WTC11 (cell line): ENCODE data around the gene PARP12. TPM values are rescaled to one million over a fixed set of nuclear protein-coding genes. Genes with fewer than 3 reads are reported as not detected.

Experiments
- ATAC-seq: fragments of 200-7000 bp; cut with Tn5 transposase; 2 replicates; pipeline ENCODE4 v1.10.0; 2021; ENCODE audit warnings: mild to moderate bottlenecking, moderate library complexity
- CTCF ChIA-PET: fragments of 300-600 bp; sonication (Branson Sonifier 250); formaldehyde crosslinking; loops from one replicate; lab custom pipeline; 2021; ENCODE audit warnings: antibody characterized with exemption; lab: Charles Lee
- POLR2A ChIA-PET: fragments of 350-600 bp; sonication (Branson Sonifier 250); formaldehyde crosslinking; loops from one replicate; lab custom pipeline; 2021; ENCODE audit warnings: antibody characterized with exemption; lab: Charles Lee
- DNase-seq: peaks from one replicate; pipeline ENCODE4 v3.0.0; 2021; ENCODE audit warnings: low spot score
- H3K27ac Mint-ChIP-seq: 2 replicates; pipeline ENCODE4 v1.8.0; 2021; ENCODE audit warnings: mixed read lengths
- H3K27me3 Mint-ChIP-seq: 2 replicates; pipeline ENCODE4 v1.8.0; 2021; ENCODE audit warnings: low read depth, mild to moderate bottlenecking, moderate library complexity, mixed read lengths
- H3K36me3 Mint-ChIP-seq: 2 replicates; pipeline ENCODE4 v1.8.0; 2021; ENCODE audit warnings: mixed read lengths
- H3K4me1 Mint-ChIP-seq: 2 replicates; pipeline ENCODE4 v1.8.0; 2022; ENCODE audit warnings: mixed read lengths
- H3K4me3 Mint-ChIP-seq: 2 replicates; pipeline ENCODE4 v1.8.0; 2021; ENCODE audit warnings: mild to moderate bottlenecking, moderate library complexity, mixed read lengths
- H3K9me3 Mint-ChIP-seq: 2 replicates; pipeline ENCODE4 v1.8.0; 2021; ENCODE audit warnings: mixed read lengths
- AFF4 ChIP-seq: sonication (generic); formaldehyde crosslinking; IDR thresholded peaks from 2 replicates; pipeline ENCODE4 v1.8.1; 2023; ENCODE audit warnings: mild to moderate bottlenecking, missing genetic modification reagents, borderline replicate concordance
- ATF2 ChIP-seq: sonication (generic); formaldehyde crosslinking; IDR thresholded peaks from 2 replicates; pipeline ENCODE4 v1.8.1; 2022; ENCODE audit warnings: low read depth, missing genetic modification reagents, borderline replicate concordance
- ATF3 ChIP-seq: sonication (generic); formaldehyde crosslinking; conservative IDR thresholded peaks from 2 replicates; pipeline ENCODE4 v1.8.1; 2022; ENCODE audit warnings: mild to moderate bottlenecking, missing genetic modification reagents
- CBFB ChIP-seq: sonication (generic); formaldehyde crosslinking; IDR thresholded peaks from 2 replicates; pipeline ENCODE4 v1.8.1; 2022; ENCODE audit warnings: mild to moderate bottlenecking, low read depth, missing genetic modification reagents
- E2F1 ChIP-seq: sonication (generic); formaldehyde crosslinking; IDR thresholded peaks from 2 replicates; pipeline ENCODE4 v1.8.0; 2022; ENCODE audit warnings: mild to moderate bottlenecking, missing genetic modification reagents
- FOXJ3 ChIP-seq: sonication (generic); formaldehyde crosslinking; IDR thresholded peaks from 2 replicates; pipeline ENCODE4 v1.9.0; 2021; ENCODE audit warnings: missing genetic modification reagents, mild to moderate bottlenecking, borderline replicate concordance
- FOXP1 ChIP-seq: sonication (generic); formaldehyde crosslinking; IDR thresholded peaks from 2 replicates; pipeline ENCODE4 v1.8.0; 2022; ENCODE audit warnings: missing genetic modification reagents, mild to moderate bottlenecking, moderate library complexity, borderline replicate concordance
- FOXP4 ChIP-seq: sonication (generic); formaldehyde crosslinking; IDR thresholded peaks from 2 replicates; pipeline ENCODE4 v1.8.0; 2022; ENCODE audit warnings: mild to moderate bottlenecking, missing genetic modification reagents
- GABPB1 ChIP-seq: sonication (generic); formaldehyde crosslinking; IDR thresholded peaks from 2 replicates; pipeline ENCODE4 v1.8.1; 2023; ENCODE audit warnings: mild to moderate bottlenecking, missing genetic modification reagents
- JAZF1 ChIP-seq: fragments of 250-450 bp; sonication (Bioruptor Pico); IDR thresholded peaks from 2 replicates; pipeline ENCODE4 v1.9.0; 2021; ENCODE audit warnings: moderate library complexity, mild to moderate bottlenecking, inconsistent platforms
- JUN ChIP-seq: sonication (generic); formaldehyde crosslinking; IDR thresholded peaks from 2 replicates; pipeline ENCODE4 v1.8.0; 2023; ENCODE audit warnings: mild to moderate bottlenecking, missing genetic modification reagents
- MAX ChIP-seq: sonication (generic); formaldehyde crosslinking; IDR thresholded peaks from 2 replicates; pipeline ENCODE4 v1.8.0; 2022; ENCODE audit warnings: mild to moderate bottlenecking, missing genetic modification reagents
- MYBL2 ChIP-seq: sonication (generic); formaldehyde crosslinking; IDR thresholded peaks from 2 replicates; pipeline ENCODE4 v1.8.1; 2023; ENCODE audit warnings: mild to moderate bottlenecking, moderate library complexity, missing genetic modification reagents
- NFE2L1 ChIP-seq: sonication (generic); formaldehyde crosslinking; IDR thresholded peaks from 2 replicates; pipeline ENCODE4 v1.8.1; 2023; ENCODE audit warnings: missing genetic modification reagents
- RORB ChIP-seq: fragments of 250-450 bp; sonication (Bioruptor Pico); IDR thresholded peaks from 2 replicates; pipeline ENCODE4 v1.9.0; 2021; ENCODE audit warnings: mild to moderate bottlenecking
- TCF7 ChIP-seq: sonication (generic); formaldehyde crosslinking; IDR thresholded peaks from 2 replicates; pipeline ENCODE4 v1.8.0; 2022; ENCODE audit warnings: mild to moderate bottlenecking, low read depth, missing genetic modification reagents, moderate library complexity
- ZNF317 ChIP-seq: sonication (generic); formaldehyde crosslinking; IDR thresholded peaks from 2 replicates; pipeline ENCODE4 v1.8.1; 2023; ENCODE audit warnings: low read depth, mild to moderate bottlenecking, moderate library complexity, missing genetic modification reagents, borderline replicate concordance
- ZNF512 ChIP-seq: sonication (generic); formaldehyde crosslinking; IDR thresholded peaks from 2 replicates; pipeline ENCODE4 v1.8.1; 2022; ENCODE audit warnings: missing genetic modification reagents, borderline replicate concordance
- total RNA-seq: library from RNA; stranded (reverse); gene quantifications from 3 replicates; pipeline ENCODE4 v1.2.3, GENCODE V29; 2021

The PARP12 gene
- total RNA-seq, 1 experiment from 2014 or later = 9.1 TPM

- TF ChIP-seq FOXP1 (CRISPR knock-in tag) (no peak), CBFB (no peak), RORB (CRISPR knock-in tag) (no peak), MYBL2 (CRISPR knock-in tag) (no peak), TCF7 (CRISPR knock-in tag) (no peak), JAZF1 (CRISPR knock-in tag) (no peak)
Measured at GRCh38 chr7:139993169-139993568, 69.6 kb downstream of the PARP12 start (continued).

GRCh38 chr7:139992353-139993044, 70.3 kb downstream of the PARP12 start:
- ATAC-seq = no peak
- CTCF ChIA-PET = interaction anchor here (0.9 to 1.9 kb wide), 4 partner anchors 10 to 391 kb away, joined by 3 to 8 read pairs (median 4); no protein-coding TSS in a partner anchor
- no peaks in the 10 kb centered on the region for H3K36me3 Mint-ChIP-seq
- no peaks in the 10 kb centered on the region; the same call in 1 of the 2 replicates for H3K27me3 Mint-ChIP-seq
- TF ChIP-seq FOXP4 (CRISPR knock-in tag) (no peak), ATF3 (no peak), ZNF512 (no peak)
- no peak overlapping the region for H3K4me3 Mint-ChIP-seq
- H3K9me3 Mint-ChIP-seq = peaks cover 5% of the 10 kb centered on the region; the same call in 1 of the 2 replicates
- peaks cover 15% of the 10 kb centered on the region for H3K4me1 Mint-ChIP-seq
- DNase-seq = no peak
- POLR2A ChIA-PET = no interaction called here
- no peak overlapping the region for H3K27ac Mint-ChIP-seq

GRCh38 chr7:139991911-139992310, 70.8 kb downstream of the PARP12 start:
- Mint-ChIP-seq H3K4me3 (no peak overlapping the region), H3K27me3 (no peaks in the 10 kb centered on the region; the same call in 1 of the 2 replicates), H3K9me3 (peaks cover 6% of the 10 kb centered on the region; the same call in 1 of the 2 replicates), H3K36me3 (no peaks in the 10 kb centered on the region), H3K4me1 (peaks cover 15% of the 10 kb centered on the region), H3K27ac (no peak overlapping the region)
- DNase-seq (no peak), ATAC-seq (no peak)
- ChIA-PET POLR2A (no interaction called here), CTCF (interaction anchor here (1.9 kb wide), 1 partner anchor 10 kb away, joined by 8 read pairs; no protein-coding TSS in a partner anchor)
- TF ChIP-seq ZNF317 (CRISPR knock-in tag) = no peak
- TF ChIP-seq JUN (CRISPR knock-in tag) = no peak
- no peak for TF ChIP-seq E2F1 (CRISPR knock-in tag)
- TF ChIP-seq NFE2L1 (CRISPR knock-in tag) = no peak
- no peak for TF ChIP-seq GABPB1
- no peak for TF ChIP-seq MAX (CRISPR knock-in tag)
- TF ChIP-seq FOXJ3 (CRISPR knock-in tag) = no peak
- TF ChIP-seq CBFB = no peak
- TF ChIP-seq ZNF512 = no peak
- TF ChIP-seq ATF2 = no peak
- TF ChIP-seq AFF4 (CRISPR knock-in tag) = no peak
